Neuron (in vitro differentiated cells): ENCODE measurements around the gene TTC38.

Experiments
- H2AFZ ChIP-seq: one replicate; pipeline ENCODE4 v1.6.1; 2013; ENCODE audit warnings: low read depth, mild to moderate bottlenecking, inconsistent platforms, low read length, moderate library complexity
- H3K27me3 ChIP-seq: one replicate; pipeline ENCODE4 v1.6.1; 2013; ENCODE audit warnings: low read length; ENCODE audit not compliant: insufficient read depth
- H3K36me3 ChIP-seq: one replicate; pipeline ENCODE4 v1.6.1; 2013; ENCODE audit warnings: low read length; ENCODE audit not compliant: insufficient read depth
- H3K4me1 ChIP-seq: one replicate; pipeline ENCODE4 v1.6.1; 2013; ENCODE audit warnings: low read length; ENCODE audit not compliant: insufficient read depth
- H3K4me3 ChIP-seq: 2 replicates; pipeline ENCODE4 v1.5.1; 2013; ENCODE audit warnings: mild to moderate bottlenecking, low read length, moderate library complexity
- H3K9me3 ChIP-seq: one replicate; pipeline ENCODE4 v1.6.1; 2013; ENCODE audit warnings: low read length

TTC38 gene

GRCh38 chr22:46323162-46323561 is 55.4 kb downstream of the TTC38 start:
- Histone ChIP-seq H3K27me3 (no peaks in the 10 kb centered on the region), H3K9me3 (no peaks in the 10 kb centered on the region), H3K4me3 (no peak overlapping the region), H3K36me3 (peaks cover 61% of the 10 kb centered on the region), H3K4me1 (no peaks in the 10 kb centered on the region), H2AFZ (no peak overlapping the region)

GRCh38 chr22:46326066-46326680 is 58.4 kb downstream of the TTC38 start:
- Histone ChIP-seq H3K4me3 (no peak overlapping the region), H3K36me3 (peaks cover 70% of the 10 kb centered on the region), H2AFZ (no peak overlapping the region), H3K4me1 (no peaks in the 10 kb centered on the region), H3K9me3 (no peaks in the 10 kb centered on the region), H3K27me3 (no peaks in the 10 kb centered on the region)

GRCh38 chr22:46327691-46328465 is 60.1 kb downstream of the TTC38 start:
- Histone ChIP-seq H3K36me3 (peaks cover 68% of the 10 kb centered on the region), H3K4me1 (no peaks in the 10 kb centered on the region), H3K27me3 (no peaks in the 10 kb centered on the region), H2AFZ (no peak overlapping the region), H3K4me3 (no peak overlapping the region), H3K9me3 (no peaks in the 10 kb centered on the region)

- H2AFZ ChIP-seq = no peak overlapping the region
- peaks cover 63% of the 10 kb centered on the region for H3K36me3 ChIP-seq
- no peak overlapping the region for H3K4me3 ChIP-seq
- no peaks in the 10 kb centered on the region for H3K9me3 ChIP-seq
- H3K4me1 ChIP-seq = no peaks in the 10 kb centered on the region
- no peaks in the 10 kb centered on the region for H3K27me3 ChIP-seq
Measured at GRCh38 chr22:46328797-46329196, 61.0 kb downstream of the TTC38 start.

GRCh38 chr22:46329616-46330015 is 61.8 kb downstream of the TTC38 start:
- H2AFZ ChIP-seq = no peak overlapping the region
- peaks cover 62% of the 10 kb centered on the region for H3K36me3 ChIP-seq
- H3K4me3 ChIP-seq = no peak overlapping the region
- no peaks in the 10 kb centered on the region for H3K9me3 ChIP-seq
- no peaks in the 10 kb centered on the region for H3K27me3 ChIP-seq
- no peaks in the 10 kb centered on the region for H3K4me1 ChIP-seq

GRCh38 chr22:46330426-46330825 is 62.6 kb downstream of the TTC38 start:
- H3K9me3 ChIP-seq = no peaks in the 10 kb centered on the region
- no peaks in the 10 kb centered on the region for H3K4me1 ChIP-seq
- H3K27me3 ChIP-seq = no peaks in the 10 kb centered on the region
- no peak overlapping the region for H3K4me3 ChIP-seq
- no peak overlapping the region for H2AFZ ChIP-seq
- peaks cover 59% of the 10 kb centered on the region for H3K36me3 ChIP-seq

- Histone ChIP-seq H3K9me3 (no peaks in the 10 kb centered on the region), H2AFZ (no peak overlapping the region), H3K4me3 (no peak overlapping the region)
Measured at GRCh38 chr22:46331496-46331895, 63.7 kb downstream of the TTC38 start.

GRCh38 chr22:46335201-46336118 is 67.7 kb downstream of the TTC38 start, which contains the start of gene TRMU:
Gene TRMU, plus strand, starts transcription at chr22:46335714. Its CDS starts 51 bp downstream, at chr22:46335765.
- peak within 1 kb of the TSS; percentile 92 for H2AFZ ChIP-seq
- H3K27me3 ChIP-seq = no peaks in the 10 kb centered on the region
- H3K9me3 ChIP-seq = no peaks in the 10 kb centered on the region
- H3K36me3 ChIP-seq = peaks cover 44% of the 10 kb centered on the region
- H3K4me1 ChIP-seq = peaks cover 9% of the 10 kb centered on the region
- peak within 1 kb of the TSS; percentile 71 for H3K4me3 ChIP-seq

More at GRCh38 chr22:46331496-46331895, 63.7 kb downstream of the TTC38 start:
- H3K27me3 ChIP-seq = no peaks in the 10 kb centered on the region
- H3K36me3 ChIP-seq = peaks cover 48% of the 10 kb centered on the region
- peaks cover 2% of the 10 kb centered on the region for H3K4me1 ChIP-seq

GRCh38 chr22:46336119-46337078 is 68.6 kb downstream of the TTC38 start:
- Histone ChIP-seq H3K4me1 (peaks cover 9% of the 10 kb centered on the region), H3K9me3 (no peaks in the 10 kb centered on the region), H3K4me3 (peak overlapping the region; percentile 71), H2AFZ (peak overlapping the region; percentile 40), H3K27me3 (no peaks in the 10 kb centered on the region), H3K36me3 (peaks cover 42% of the 10 kb centered on the region)

- Histone ChIP-seq H3K36me3 (peaks cover 46% of the 10 kb centered on the region), H3K4me1 (peaks cover 9% of the 10 kb centered on the region), H3K9me3 (no peaks in the 10 kb centered on the region), H3K27me3 (no peaks in the 10 kb centered on the region), H3K4me3 (no peak overlapping the region), H2AFZ (no peak overlapping the region)
Measured at GRCh38 chr22:46337870-46338269, 70.1 kb downstream of the TTC38 start.

GRCh38 chr22:46338636-46339035 is 70.8 kb downstream of the TTC38 start:
- no peak overlapping the region for H3K4me3 ChIP-seq
- H3K36me3 ChIP-seq = peaks cover 50% of the 10 kb centered on the region
- H2AFZ ChIP-seq = no peak overlapping the region
- H3K9me3 ChIP-seq = no peaks in the 10 kb centered on the region
- no peaks in the 10 kb centered on the region for H3K27me3 ChIP-seq
- peaks cover 12% of the 10 kb centered on the region for H3K4me1 ChIP-seq

GRCh38 chr22:46339956-46340355 is 72.1 kb downstream of the TTC38 start:
- Histone ChIP-seq H3K4me1 (peaks cover 12% of the 10 kb centered on the region), H3K4me3 (no peak overlapping the region), H3K36me3 (peaks cover 62% of the 10 kb centered on the region), H3K27me3 (no peaks in the 10 kb centered on the region), H2AFZ (no peak overlapping the region), H3K9me3 (no peaks in the 10 kb centered on the region)
